H7 (cell line): Measurements from ENCODE around the gene CRYBG2. TPM values are rescaled to one million over a fixed set of nuclear protein-coding genes. Genes with fewer than 3 reads are reported as not detected.
"Not testable (repeated sequence)": the region's sequence is repeated elsewhere in the genome, so short reads cannot be mapped to it uniquely, and the experiment has no call there.

Experiments used
- DNase-seq: peaks from one replicate; pipeline ENCODE4 v3.0.0; 2012
- H3K27me3 ChIP-seq: 2 replicates; pipeline ENCODE4 v1.6.0; 2011; ENCODE audit warnings: mild to moderate bottlenecking, low read length; ENCODE audit not compliant: control insufficient read depth, insufficient read depth
- H3K36me3 ChIP-seq: replicated peaks from 2 replicates; pipeline ENCODE4 v1.5.1; 2011; ENCODE audit warnings: low read length; ENCODE audit not compliant: control insufficient read depth, insufficient read depth
- H3K4me3 ChIP-seq: 2 replicates; pipeline ENCODE4 v1.5.1; 2011; ENCODE audit warnings: low read depth, mild to moderate bottlenecking, control low read depth, low read length, moderate library complexity; ENCODE audit not compliant: insufficient read depth
- total RNA-seq: library from RNA; depleted of rRNA; stranded (reverse); fragments of >200 nt; shearing (Covaris generic); gene quantifications from 2 replicates; pipeline ENCODE4 v1.2.3, GENCODE V29; 2014

Gene CRYBG2
- total RNA-seq, 1 experiment from 2014 or later = 7.9 TPM

DNA sequence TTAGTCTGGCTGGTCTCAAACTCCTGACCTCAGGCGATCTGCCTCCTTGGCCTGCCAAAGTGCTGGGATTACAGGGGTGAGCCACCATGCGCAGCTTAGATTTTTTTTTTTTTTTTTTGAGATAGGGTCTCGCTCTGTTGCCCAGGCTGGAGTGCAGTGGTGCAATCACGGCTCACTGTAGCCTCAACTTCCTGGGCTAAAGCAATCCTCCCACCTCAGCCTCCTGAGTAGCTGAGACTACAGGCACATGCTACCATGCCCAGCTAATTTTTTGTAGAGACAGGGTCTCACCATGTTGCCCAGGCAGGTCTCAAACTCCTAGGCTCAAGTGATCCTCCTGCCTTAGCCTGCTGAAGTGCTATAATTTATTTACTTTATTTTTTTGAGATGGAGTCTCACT is 24.6 kb downstream of the CRYBG2 start:
- DNase-seq, H3K4me3 ChIP-seq, H3K27me3 ChIP-seq, H3K36me3 ChIP-seq: not testable (repeated sequence)

DNA sequence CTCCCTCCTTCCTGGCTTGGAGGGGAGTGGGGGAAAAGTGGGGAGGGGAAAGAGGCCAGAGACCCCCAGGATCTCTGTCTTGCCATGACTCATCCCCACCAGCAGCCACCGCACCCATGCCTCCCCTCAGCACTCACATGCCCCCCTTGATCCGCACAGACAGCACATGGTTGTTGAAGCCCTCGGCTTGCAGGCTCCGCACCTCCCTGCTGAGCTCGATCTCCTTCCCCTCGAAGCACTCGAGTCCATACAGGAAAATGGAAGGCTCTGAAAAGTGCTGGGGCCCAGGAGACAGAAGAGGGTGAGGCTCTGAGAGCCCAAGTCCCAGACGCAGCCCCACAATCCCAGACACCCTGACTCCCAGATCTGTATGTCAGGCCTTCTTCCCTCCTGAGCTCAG is 25.3 kb downstream of the CRYBG2 start:
- H3K36me3 ChIP-seq = peaks cover 10% of the 10 kb centered on the region
- H3K4me3 ChIP-seq = no peak overlapping the region
- no peak for DNase-seq
- H3K27me3 ChIP-seq = no peaks in the 10 kb centered on the region

DNA sequence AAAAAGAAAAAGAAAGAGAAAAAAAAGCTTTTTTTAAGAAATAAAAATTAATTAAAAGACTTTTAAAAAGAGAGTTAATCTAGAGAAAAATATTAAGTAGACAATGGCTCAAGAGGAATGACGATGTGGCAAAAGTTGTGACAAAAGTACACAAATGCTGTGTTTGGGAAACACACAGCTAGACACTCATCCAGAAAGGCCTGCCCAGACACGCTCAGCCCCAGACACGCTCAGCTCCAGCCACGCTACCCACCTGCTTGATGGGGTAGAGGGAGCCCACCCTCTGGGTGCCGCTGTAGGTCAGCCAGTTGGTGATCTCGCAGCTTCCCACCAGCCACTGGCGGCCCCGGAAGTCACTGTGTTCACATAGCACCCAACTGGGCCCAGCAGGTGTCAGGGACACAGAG is 26.0 kb downstream of the CRYBG2 start:
- H3K27me3 ChIP-seq = no peaks in the 10 kb centered on the region
- H3K36me3 ChIP-seq = peaks cover 11% of the 10 kb centered on the region
- no peak overlapping the region for H3K4me3 ChIP-seq
- DNase-seq = no peak

DNA sequence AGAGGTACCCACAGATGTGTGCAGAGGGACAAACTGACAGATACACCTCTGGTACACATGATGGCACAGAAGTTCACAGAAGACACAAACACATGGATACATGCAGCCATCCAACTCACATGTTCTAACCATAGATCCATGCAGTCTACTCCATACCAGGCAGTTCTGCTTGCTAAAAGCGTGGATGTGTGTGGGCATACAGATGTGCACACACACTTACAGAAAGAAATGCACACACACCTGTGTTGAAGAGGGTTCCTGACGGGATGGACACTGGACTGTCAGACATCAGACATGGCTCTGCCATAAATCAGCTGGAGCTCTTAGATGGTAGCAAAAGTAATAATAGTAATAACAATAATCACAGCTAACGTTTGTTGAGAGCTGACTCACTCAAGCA is 29.4 kb downstream of the CRYBG2 start:
- Histone ChIP-seq H3K4me3 (no peak overlapping the region), H3K27me3 (no peaks in the 10 kb centered on the region), H3K36me3 (peaks cover 20% of the 10 kb centered on the region)
- DNase-seq = no peak

GRCh38 chr1:26323382-26323781 is 30.5 kb downstream of the CRYBG2 start:
- H3K4me3 ChIP-seq = no peak overlapping the region
- no peak for DNase-seq
- H3K27me3 ChIP-seq = no peaks in the 10 kb centered on the region
- peaks cover 20% of the 10 kb centered on the region for H3K36me3 ChIP-seq

DNA sequence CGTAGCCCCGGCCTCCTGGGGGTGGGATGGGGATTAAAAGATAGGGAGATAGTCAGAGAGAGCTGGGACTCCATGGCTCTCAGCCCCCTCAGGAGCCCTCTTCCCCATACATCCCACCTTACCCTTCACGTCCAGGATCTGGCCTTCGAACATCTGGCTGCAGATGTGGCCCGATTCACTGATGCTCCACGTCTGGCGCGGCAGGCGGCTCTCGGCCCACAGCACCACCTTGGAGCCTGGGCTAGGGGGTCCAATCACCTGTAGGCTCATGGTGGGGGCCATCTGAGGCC is 31.9 kb downstream of the CRYBG2 start:
- no peaks in the 10 kb centered on the region for H3K27me3 ChIP-seq
- no peak overlapping the region for H3K4me3 ChIP-seq
- peak; percentile 61 for DNase-seq
- peaks cover 20% of the 10 kb centered on the region for H3K36me3 ChIP-seq

DNA sequence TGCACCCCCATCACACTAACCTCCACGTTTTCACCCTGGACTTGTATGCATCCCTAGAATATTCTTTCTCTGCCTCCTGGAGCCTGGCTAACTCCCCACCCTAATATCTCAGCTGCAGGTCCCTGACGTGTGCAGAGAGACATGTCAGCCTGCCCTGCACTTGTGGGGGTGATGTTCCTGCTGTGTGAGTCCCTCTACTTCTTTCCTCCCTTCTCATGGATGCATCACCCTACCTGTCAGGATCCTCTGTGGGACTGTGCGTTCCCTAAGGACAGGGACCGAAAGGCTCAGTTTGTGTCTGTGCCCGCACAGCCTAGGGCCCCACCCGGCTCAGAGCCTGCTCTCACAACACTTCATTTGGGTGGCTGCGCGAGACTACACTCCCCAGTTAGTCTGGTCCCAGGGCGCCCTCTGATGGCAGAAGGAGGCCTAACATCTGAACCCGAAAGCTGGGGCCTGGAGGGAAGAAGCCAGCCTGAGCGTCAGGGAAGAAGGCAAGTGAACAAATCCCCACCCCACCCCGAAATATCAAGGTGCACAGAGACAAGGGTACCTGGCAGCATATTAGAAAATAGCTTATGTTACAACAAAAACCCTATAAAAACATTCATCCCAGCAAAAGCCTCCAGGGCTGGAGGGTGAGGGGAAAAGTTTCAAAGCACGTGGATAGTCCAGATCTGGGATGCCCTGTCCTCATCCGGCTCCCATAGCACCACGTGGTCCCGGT is 32.5 kb downstream of the CRYBG2 start:
- no peaks in the 10 kb centered on the region for H3K27me3 ChIP-seq
- peak; percentile 95 for DNase-seq
- peaks cover 20% of the 10 kb centered on the region for H3K36me3 ChIP-seq
- H3K4me3 ChIP-seq = no peak overlapping the region

- Histone ChIP-seq H3K27me3 (no peaks in the 10 kb centered on the region), H3K36me3 (peaks cover 20% of the 10 kb centered on the region), H3K4me3 (no peak overlapping the region)
- DNase-seq = no peak
These were observed 33.0 kb downstream of the CRYBG2 start for GRCh38 chr1:26320896-26321295.

- DNase-seq = peak; percentile 33
- no peak overlapping the region for H3K4me3 ChIP-seq
- no peaks in the 10 kb centered on the region for H3K27me3 ChIP-seq
- peaks cover 9% of the 10 kb centered on the region for H3K36me3 ChIP-seq
These were observed 35.4 kb downstream of the CRYBG2 start for GRCh38 chr1:26318338-26319064.

DNA sequence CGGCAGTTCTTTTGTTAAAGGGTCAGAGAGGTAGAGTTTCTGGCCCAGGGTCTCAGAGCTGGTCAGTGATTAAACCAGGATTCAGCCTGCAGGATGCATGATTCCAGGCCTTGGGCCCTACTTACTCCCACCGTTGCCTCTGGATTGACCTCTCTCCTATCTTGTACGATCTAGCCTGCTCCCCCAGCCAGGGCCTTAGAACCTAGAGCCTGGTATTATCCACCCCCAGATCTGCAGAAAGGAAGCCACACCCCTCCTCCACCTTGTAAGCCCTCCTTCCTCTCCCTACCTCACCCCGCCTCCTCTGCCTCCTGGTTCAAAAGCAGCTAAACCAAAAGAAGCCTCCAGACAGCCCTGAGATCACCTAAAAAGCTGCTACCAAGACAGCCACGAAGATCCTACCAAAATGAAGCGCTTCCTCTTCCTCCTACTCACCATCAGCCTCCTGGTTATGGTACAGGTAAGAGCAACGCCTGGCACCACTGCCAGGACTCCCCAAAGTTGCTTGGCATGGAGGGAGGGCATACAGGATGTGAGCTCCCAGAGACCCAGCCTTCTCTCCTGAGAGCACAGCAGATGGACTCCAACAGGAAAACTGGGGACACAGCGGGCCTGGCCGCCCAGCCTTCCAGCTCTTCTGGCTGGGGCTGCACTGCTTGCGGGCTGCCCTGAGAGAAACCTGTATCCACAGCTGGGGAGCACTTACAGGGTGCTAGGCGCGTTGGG is 36.2 kb downstream of the CRYBG2 start, which contains the start of gene CD52:
Gene CD52 (plus strand): TSS at position 347 of the 726 bp plus-strand sequence. CDS start 60 bp downstream, at position 407.
- no peaks in the 10 kb centered on the region for H3K27me3 ChIP-seq
- no peak within 1 kb of the TSS for H3K4me3 ChIP-seq
- peaks cover 9% of the 10 kb centered on the region for H3K36me3 ChIP-seq
- peak; percentile 86 for DNase-seq

DNA sequence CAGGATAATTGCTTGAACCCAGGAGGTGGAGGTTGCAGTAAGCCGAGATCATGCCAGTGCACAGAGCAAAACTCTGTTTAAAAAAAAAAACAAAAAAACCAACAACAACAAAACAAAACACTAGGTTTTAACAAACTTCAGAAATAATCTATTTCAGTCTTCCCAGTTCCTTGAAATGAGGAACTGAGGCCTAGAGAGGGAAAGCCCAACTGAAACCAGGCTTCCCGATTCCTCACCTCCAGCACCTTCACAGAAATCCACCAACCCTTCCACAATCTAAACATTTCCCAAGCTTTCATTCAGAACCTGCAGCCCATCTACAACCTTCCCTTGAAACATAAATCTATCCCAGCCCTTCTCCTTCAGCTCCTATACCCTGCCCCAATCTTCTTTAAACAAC is 36.8 kb downstream of the CRYBG2 start:
- H3K36me3 ChIP-seq = peaks cover 6% of the 10 kb centered on the region
- no peak overlapping the region for H3K4me3 ChIP-seq
- no peaks in the 10 kb centered on the region for H3K27me3 ChIP-seq
- no peak for DNase-seq

GRCh38 chr1:26315874-26316850 is 37.8 kb downstream of the CRYBG2 start:
- no peaks in the 10 kb centered on the region for H3K27me3 ChIP-seq
- DNase-seq = peak; percentile 38
- H3K36me3 ChIP-seq = peaks cover 4% of the 10 kb centered on the region
- H3K4me3 ChIP-seq = no peak overlapping the region

DNA sequence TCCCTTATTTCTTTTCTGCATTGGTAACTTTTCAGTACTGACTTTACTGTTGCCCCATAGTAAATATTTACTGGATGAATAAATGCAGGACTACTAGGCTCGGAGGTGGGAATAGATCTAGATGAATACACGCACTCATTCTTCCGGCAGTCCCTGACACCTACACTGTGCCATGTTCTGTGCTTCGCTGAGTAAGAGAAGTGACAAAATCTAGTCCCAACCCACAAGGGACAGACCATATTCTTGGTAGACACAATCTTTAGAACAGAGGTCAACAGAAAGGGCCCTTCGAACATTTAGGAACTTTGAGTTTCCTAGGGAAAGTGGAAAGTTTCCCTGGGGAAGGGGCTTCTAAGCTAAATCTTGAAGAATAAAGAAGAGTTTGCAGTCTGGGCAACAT is 39.4 kb downstream of the CRYBG2 start:
- Histone ChIP-seq H3K4me3 (no peak overlapping the region), H3K36me3 (no peaks in the 10 kb centered on the region), H3K27me3 (no peaks in the 10 kb centered on the region)
- DNase-seq = no peak
